HG03280 (cell line): ENCODE measurements around the gene ERVH48-1.
A peak's percentile ranks its signal among the peaks of the same experiment; 100 is the strongest.
"Not testable (repeated sequence)": the region's sequence is repeated elsewhere in the genome, so short reads cannot be mapped to it uniquely, and the experiment has no call there.

ENCODE experiments used
- ATAC-seq: cut with Tn5 transposase; IDR thresholded peaks from one replicate; pipeline ENCODE4 v1.9.1; 2021; ENCODE audit warnings: mild to moderate bottlenecking, moderate library complexity; ENCODE audit not compliant: unreplicated experiment

Gene ERVH48-1

DNA sequence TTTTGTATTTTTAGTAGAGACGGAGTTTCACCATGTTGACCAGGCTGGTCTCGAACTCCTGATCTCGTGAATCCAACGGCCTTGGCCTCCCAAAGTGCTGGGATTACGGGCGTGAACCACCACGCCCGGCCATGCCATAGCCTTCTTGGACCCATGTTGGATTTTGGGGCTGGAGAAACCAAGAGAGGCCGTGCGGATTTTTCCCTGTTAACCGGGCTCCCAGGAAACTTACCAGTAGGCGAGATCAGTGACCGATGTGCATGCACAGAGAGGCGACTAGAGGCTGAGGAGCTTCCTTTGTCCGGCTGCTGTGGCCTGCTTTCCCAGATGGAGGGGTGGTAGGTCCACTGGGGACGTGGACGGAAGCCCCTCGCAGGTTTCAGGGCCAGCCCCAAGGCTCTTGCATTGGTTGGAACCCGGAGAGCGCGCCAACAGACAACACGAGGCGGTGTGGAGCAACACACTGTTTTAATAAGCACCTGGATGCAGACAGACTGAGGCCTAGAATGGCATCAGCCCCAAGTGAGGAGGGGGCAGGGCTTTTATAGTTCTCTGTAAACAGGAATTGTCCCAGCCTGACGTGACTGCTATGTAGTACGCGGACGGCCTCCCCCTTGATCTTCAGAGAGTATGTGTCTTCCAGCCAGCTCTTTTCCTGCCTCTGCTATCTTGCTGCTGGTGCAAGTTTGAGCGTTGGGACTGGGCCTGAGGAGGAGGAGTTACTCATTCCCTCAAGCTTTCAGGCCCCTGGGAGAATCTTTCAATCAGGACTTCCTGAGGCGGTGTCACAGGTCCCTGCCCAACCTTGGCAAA is at the start of gene ERVH48-1:
TSS of gene ERVH48-1 (minus strand) at position 517 of the 813 bp plus-strand sequence. CDS start 6,624 bp downstream, outside the sequence.
- ATAC-seq = no peak

DNA sequence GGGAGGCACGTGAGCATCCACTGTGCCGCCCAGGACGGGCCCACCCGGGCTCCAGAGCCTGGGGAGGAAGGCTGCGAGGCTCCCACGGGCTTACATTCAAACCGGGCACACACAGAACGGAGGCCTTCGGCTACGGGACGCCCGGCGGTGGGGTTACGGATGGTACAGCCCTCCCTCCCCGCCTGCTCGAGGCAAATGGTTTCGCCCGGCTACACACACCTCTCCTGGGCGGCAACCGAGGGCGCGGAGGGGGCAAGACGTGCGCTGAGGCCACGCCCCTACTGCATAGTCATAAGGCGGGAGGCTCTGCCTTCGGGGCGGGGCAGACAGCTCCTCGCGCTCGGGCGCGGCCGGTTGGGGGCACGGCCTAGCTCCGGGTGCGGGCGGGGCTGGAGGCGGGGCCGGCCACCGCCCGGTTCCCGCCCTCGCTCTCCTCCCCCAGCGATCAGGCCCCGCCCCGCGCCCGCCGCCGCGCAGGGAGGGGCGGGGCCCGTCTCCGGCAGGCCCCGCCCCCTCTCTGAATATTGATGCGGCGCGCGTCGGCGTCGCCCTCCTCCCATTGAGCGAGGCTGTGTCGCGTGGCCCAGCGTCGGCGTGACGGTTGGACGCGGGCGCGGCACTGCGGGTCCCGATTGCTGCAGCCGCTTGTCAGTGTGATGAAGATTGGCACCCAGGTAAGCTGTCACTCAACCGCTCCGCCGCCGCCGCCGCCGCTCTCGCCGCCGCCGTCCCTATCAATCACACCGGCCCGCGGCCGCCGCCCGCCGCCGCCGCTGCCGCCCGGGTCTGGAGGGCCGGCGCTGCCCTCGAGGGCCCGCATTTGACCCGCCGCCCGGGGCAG is 48.8 kb upstream of the ERVH48-1 start, which contains the start of gene PKNOX1:
TSS of gene PKNOX1 (plus strand) at position 572 of the 841 bp plus-strand sequence. CDS start 29,820 bp downstream, outside the sequence.
- ATAC-seq = peak; percentile 82

DNA sequence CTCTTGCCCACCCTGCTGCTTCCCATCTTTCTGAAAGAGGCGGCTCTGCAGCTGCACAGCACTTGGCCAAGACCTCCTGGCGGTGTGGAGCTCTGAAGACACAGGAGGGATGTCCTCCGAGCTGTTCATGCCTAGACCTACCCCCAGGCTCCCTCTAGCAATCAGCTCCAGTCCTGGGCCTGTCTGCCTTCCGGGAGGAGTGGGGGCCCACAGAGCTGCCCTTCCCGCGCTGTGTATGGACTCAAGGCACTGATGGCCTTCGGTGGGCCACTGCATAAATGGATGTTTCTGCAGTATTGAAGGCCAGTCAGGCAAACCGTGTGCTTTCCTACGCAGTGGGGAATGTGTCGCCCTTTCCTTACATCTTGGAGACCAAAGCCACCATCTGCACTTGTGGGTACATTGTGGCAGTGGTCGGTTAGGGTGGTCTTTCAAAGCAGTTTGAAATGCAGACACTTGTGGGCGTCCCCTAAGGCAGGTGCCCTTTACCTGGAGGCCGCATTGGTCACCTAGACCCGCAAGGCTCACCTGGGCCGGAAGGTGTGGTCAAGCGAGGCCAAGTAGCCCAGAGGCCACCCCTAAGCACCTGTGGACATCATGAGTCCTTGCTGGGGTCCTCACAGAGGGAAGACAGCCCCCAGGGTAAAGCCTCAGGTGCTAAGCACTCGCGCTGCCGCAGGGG is 48.0 kb upstream of the ERVH48-1 start:
- ATAC-seq = no peak

DNA sequence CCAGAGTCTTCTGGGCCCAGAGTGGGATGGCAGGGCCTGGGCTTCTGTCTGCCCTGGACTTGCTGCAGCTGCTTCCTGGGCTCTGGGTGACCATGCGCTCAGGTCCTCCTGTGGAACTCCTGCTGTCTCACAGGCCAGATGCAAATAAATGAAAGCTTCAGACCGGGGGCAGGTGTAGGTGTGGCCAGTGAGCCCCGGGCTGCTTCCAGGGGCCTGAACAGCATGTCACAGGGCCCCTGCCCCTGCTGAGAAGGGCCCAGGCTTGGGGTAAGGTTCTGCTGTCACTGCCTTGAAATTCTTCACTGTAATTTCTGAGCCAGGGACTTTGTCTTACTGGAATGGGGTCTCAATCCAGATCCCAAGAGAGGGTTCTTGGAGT is 46.5 kb upstream of the ERVH48-1 start:
- no peak for ATAC-seq

DNA sequence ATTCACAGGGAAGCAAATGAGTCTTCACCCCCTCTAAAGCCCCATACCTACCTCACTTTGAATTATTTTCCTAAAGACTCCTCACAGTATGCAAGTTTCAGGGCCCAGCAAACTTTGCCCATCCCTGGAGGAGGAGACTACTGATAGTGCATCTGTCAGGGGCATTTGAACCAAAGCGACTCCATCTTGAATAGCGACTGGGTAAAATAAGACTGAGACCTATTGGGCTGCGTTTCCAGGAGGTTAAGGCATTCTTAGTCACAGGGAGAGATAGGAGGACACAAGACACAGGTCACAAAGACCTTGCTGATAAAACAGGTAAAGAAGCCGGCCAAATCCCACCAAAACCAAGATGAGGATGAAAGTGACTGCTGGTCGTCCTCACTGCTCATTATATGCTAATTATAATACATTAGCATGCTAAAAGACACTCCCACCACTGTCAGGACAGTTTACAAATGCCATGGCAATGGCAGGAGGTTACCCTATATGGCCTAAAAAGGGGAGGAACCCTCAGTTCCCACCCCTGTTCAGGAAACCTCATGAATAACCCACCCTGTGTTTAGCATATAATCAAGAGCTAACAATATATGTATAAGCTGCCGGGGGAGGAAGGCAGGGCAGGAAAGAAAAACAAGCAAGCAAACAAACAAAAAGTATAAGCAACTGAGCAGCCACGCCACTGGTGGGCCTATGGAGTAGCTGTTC is 45.7 kb upstream of the ERVH48-1 start:
- ATAC-seq = no peak

DNA sequence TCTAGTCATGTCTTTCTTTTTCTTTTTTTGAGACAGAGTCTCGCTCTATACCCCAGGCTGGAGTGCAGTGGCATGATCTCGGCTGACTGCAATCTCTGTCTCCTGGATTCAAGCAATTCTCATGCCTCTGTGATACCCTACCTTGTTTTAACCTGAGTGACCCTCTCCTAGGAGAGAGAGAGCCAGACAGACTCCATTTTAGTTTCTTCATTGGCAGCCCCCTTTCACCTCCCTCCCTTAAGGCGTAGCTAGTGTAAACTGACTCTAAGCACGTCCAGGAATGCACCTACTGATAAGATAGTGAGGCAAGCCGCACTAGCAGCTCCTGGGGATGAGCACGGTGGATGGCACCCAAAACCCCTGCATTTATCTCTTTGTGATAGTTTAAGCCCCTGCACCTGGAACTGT is 43.8 kb upstream of the ERVH48-1 start:
- no peak for ATAC-seq

DNA sequence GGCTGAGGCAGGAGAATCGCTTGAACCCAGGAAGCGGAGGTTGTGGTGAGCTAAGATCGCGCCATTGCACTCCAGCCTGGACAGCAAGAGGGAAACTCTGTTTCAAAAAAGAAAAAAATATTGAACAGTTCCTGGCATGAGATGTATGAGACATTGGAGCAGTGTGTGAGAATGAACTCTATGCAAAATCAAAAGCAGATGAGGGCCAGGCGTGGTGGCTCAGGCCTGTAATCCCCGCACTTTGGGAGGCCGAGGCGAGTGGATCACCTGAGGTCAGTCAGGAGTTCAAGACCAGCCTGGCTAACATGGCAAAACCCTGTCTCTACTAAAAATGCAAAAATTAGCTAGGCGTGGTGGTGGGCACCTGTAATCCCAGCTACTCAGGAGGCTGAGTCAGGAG is 42.2 kb upstream of the ERVH48-1 start:
- not testable (repeated sequence) for ATAC-seq

DNA sequence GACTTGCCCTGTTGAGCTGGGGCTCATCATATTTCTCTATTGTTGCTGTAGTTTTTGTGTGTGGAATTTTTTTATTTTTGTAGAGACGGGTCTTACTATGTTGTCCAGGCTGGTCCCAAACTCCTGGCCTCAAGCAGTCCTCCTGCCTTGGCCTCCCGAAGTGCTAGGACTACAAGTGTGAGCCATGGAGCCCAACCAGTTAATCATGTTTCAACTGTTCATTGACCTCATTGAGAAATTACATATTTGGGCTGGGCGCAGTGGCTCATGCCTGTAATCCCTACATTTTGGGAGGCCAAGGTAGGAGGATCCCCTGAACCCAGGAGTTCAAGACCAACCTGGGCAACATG is 39.8 kb upstream of the ERVH48-1 start:
- ATAC-seq = no peak

DNA sequence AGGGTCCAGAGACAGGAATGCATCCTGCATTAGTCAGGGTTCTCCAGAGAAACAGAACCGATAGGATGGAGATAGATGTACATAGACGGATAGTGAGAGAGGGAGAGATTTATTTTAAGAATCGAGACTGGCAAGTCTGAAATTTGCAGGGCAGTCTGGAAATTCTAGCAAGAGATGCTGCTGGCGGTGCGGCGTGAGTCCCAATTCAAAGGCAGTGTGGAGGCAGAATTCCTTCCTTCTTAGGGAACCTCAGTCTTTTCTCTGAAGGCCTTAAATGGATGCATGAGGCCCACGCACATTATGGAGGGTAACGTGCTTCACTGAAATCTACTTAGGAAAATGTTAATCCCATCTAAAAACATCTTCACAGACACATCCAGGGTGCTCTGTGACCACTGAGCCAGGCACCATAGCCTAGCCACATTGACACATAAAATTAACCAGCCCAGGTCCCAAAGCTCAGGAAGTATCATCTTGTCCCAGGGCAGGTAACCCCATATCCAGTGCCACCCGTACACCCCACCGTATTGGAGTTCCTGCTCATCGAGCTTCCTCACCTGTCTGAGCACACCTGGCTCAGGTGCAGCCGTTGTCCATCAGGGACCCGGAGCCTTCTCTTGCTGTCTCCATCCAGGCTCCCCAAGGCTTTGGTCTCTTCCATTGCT is 39.2 kb upstream of the ERVH48-1 start:
- no peak for ATAC-seq

DNA sequence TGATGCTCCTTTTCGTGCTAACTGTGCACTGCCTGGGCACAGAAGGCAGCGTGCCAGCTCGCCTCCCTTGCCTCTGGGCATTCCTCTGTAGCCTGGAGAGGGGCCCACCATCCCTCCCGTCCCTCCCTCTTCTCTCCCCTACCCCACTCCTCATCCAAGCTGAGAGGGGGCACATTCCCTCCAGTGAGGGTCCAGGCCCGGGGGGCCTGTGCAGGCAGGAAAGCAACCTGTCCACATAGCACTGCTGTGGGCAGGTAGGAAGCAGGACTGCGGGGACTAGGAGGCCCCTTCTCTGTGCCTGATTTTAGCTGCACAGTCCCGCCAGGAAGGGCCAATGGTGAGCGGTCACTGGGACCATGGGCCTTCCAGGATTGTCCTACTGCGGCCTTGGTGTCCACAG is 38.7 kb upstream of the ERVH48-1 start:
- no peak for ATAC-seq

DNA sequence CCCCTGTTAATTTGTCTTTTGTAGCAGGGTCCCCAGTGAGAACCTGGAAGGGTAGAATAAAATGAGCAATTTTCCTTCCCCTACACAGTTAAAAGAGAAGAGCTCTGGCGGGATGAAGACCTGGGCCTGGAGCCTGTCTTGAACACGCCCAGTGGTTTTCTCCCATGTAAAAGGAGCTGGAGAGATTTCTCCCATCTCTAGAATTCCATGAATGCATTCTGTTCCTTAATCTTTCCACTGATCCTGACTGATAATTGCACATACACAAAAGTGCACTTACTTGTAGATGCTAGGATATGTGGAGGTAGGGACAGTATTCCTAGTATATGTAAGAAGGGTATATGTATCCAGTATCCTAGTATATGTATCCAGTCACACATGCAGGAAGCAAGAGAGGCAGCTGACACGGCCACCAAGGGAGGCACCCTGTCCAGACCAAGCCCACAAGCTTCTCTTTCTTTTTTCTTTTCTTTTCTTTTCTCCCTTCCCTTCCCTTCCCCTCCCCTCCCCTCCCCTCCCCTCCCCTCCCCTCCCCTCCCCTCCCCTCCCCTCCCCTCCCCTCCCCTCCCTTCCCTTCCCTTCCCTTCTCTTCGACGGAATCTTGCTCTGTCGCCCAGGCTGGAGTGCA is 37.1 kb upstream of the ERVH48-1 start:
- no peak for ATAC-seq

DNA sequence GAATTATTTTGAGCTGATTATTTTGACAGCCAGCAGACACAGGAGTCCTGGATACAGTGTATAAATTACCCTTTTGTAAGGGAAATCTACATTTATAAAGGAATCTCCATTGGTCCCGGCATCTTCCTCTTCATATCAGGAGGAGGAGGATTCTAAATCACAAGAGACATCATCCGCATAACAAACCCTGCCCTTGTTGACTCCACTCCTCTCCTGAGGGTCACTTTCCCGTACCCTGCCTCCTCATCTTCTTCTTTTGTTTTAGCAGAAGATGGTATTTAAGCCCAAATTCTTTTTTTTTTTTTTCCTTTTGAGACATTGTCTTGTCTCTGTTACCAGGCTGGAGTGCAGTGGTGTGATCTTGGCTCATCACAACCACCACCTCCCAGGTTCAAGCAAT is 34.3 kb upstream of the ERVH48-1 start:
- no peak for ATAC-seq

DNA sequence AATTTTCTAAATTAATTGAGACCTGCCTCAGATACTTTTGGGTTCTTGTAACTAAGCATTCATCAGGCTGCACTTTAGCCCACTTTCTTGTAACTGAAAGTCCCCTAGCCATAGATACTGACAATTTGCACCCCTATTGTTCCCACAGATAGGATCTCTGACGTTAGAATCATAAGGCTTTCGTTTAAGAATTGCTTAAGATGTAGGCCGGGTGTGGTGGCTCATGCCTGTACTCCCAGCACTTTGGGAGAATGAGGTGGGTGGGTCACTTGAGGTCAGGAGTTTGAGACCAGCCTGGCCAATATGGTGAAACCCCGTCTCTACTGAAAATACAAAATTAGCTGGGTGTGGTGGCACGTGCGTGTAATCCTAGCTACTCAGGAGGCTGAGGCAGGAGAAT is 32.7 kb upstream of the ERVH48-1 start:
- not testable (repeated sequence) for ATAC-seq

DNA sequence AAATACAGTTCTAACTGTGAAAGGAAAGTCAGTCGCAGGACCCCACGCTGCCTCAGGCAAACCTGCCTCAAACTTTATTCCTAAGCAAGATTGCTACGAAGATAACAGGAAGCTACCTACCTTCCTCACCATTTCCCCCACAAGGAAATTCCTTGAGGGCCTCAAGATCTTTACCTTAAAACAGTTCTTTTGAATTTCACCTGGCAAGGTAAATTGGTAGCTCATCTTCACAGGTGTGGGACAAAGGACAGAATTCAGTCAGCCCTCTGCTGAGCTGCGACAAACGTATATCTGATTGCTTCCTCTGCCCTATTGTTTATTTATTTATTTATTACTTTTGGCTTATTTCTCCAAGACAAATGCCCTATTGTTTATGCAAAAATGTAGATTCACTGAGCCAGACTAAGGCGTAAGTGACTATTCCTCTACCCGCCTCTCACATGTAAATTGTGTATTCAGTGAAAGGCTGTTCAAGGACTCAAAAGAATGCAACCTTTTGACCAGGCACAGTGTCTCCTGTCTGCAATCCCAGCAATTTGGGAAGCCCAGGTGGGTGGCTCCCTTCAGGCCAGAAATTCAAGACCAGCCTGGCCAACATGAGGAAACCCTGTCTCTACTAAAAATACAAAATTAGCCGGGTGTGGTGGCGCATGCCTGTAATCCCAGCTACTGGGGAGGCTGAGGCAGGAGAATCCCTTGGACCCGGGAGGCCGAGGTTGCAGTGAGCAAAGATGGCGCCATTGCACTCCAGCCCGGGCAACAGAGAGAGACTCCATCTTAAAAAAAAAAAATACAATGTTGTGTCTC is 31.6 kb upstream of the ERVH48-1 start:
- peak; percentile 100 for ATAC-seq

DNA sequence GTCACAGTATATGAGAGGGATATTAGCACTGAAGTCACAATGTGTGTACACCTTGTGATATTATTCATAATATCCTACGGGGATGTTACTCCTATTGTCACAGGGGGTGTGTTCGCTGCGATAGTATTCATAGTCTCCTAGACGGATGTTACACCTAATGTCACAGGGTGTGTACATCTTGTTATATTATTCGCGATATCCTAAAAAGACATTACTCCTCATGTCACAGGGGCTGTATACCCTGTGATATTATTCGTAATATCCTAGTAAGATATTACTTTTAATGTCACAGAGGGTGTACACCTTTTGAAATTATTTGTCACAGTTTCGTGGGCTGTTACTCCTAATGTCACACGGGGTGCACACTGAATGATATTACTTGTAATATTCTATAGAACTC is 25.8 kb upstream of the ERVH48-1 start:
- not testable (repeated sequence) for ATAC-seq

DNA sequence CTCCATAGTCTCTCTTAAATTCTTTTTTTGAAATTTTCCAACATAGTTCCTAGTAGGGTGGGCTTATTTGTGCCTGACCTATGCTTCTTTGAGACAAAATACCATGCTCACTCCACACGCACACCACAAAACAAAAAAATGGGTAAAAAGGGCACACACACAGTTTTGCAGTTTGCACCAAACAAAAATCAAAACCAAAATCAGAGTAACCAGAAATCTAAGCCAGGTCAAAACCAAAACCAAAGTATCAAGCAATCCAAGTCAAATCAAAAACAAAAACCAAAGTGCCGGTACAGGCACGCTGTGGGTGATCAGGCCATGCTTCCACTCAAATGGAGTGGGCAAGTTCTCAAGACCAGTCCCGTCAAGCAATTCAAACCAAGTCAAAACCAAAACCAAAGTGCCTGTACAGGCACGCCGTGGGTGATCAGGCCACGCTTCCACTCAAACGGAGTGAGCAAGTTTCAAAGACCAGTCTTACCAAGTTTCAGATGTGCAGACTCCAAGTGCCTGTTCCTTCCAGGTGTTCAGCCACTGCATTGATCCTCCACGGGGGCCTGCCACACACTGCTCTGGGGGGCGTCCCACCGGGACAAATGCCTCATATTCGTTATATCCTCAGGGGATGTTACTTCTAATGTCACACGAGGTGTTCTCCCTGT is 23.8 kb upstream of the ERVH48-1 start:
- not testable (repeated sequence) for ATAC-seq

DNA sequence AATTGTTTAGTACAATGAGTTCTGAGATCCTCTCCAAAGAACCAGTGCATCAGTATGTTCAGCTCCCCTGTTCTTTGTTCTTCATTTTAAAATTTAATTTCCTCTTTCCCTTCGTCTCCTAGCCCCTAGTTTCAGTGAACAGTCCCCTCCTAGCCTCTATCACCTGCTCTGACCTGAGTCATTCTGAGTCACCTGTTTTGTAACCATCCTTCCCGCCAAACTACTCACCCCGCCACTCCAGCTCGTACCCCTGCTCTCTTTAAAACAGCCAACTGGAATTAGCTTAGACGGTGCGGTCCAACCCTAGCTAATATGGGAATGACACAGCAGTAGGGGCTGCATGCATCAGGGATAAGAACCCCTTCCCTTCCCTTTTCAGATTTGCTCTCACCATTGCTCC is 16.8 kb upstream of the ERVH48-1 start:
- ATAC-seq = no peak

DNA sequence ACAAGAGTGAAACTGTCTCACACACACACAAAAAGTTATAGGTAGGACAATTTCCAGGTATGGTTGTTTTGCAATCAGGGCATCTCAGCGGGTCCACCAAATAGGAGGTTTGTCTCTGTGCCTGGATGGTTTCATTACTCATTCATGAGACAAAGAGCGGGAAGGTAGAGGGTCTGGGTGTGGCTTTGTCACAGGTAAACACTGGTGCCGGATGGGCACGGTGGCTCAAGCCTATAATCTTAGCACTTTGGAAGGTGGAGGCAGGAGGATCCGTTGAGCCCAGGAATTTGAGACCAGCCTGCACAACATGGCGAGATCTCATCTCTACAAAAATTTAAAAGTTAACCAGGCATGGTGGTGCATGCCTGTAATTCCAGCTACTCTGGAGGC is 16.3 kb upstream of the ERVH48-1 start:
- ATAC-seq = no peak
